Naive thymus-derived CD4-positive, alpha-beta T cell (primary cell): ENCODE measurements around the gene PTK6. TPM values are rescaled to one million over a fixed set of nuclear protein-coding genes. Genes with fewer than 3 reads are reported as not detected.
A peak's percentile ranks its signal among the peaks of the same experiment; 100 is the strongest.

ENCODE experiments used
- ATAC-seq: fragments of 150-1000 bp; cut with Tn5 transposase; 2 replicates; pipeline ENCODE4 v1.10.0; 2021; ENCODE audit warnings: mild to moderate bottlenecking, moderate library complexity
- CTCF ChIA-PET: fragments of 350-600 bp; sonication (Branson Sonifier 250); formaldehyde crosslinking; loops from one replicate; lab custom pipeline; 2021; ENCODE audit warnings: antibody characterized with exemption; lab: Charles Lee
- POLR2A ChIA-PET: fragments of 350-600 bp; sonication (Branson Sonifier 250); formaldehyde crosslinking; loops from one replicate; lab custom pipeline; 2021; ENCODE audit warnings: antibody characterized with exemption, inconsistent platforms; lab: Charles Lee
- DNase-seq, 9 donors: peaks; one replicate each; pipeline versions ENCODE4 v3.0.0 to v3.0.0-alpha.2; 2020 to 2022; ENCODE audit warnings: mixed read lengths in 1 of 9
- H3K27ac ChIP-seq: one replicate; pipeline ENCODE4 v1.7.0; 2013; ENCODE audit warnings: mild to moderate bottlenecking, low read depth, low read length, moderate library complexity
- H3K27me3 ChIP-seq, 2 donors: one replicate each; pipeline ENCODE4 v1.7.0; 2013; ENCODE audit warnings: low read length in 2 of 2, mild to moderate bottlenecking in 2 of 2, moderate library complexity in 2 of 2; ENCODE audit not compliant: control insufficient read depth in 2 of 2, insufficient read depth in 2 of 2
- H3K36me3 ChIP-seq, 3 experiments: 1 replicate in 2 of 3; 2 replicates in 1 of 3; pipeline ENCODE4 v1.7.0; 2013; ENCODE audit warnings: low read length in 3 of 3, mild to moderate bottlenecking in 3 of 3, moderate library complexity in 1 of 3; ENCODE audit not compliant: insufficient read depth in 3 of 3, control insufficient read depth in 2 of 3
- H3K4me1 ChIP-seq, 2 donors: one replicate each; pipeline ENCODE4 v1.7.0; 2013; ENCODE audit warnings: low read length in 2 of 2, mild to moderate bottlenecking in 2 of 2, moderate library complexity in 1 of 2; ENCODE audit not compliant: control insufficient read depth in 2 of 2, insufficient read depth in 2 of 2
- H3K4me3 ChIP-seq: 2 replicates; pipeline ENCODE4 v1.7.0; 2013; ENCODE audit warnings: mild to moderate bottlenecking, low read length
- H3K9me3 ChIP-seq, 3 experiments: 1 replicate in 2 of 3; 2 replicates in 1 of 3; pipeline ENCODE4 v1.7.0; 2013; ENCODE audit warnings: low read length in 3 of 3; ENCODE audit not compliant: control insufficient read depth in 2 of 3
- H3K27ac Mint-ChIP-seq, 9 donors: one replicate each; pipeline ENCODE4 v1.8.0; 2020 to 2022; ENCODE audit warnings: mixed read lengths in 9 of 9, mild to moderate bottlenecking in 8 of 9, moderate library complexity in 5 of 9, inconsistent platforms in 2 of 9
- H3K27me3 Mint-ChIP-seq, 5 donors: one replicate each; pipeline ENCODE4 v1.8.0; 2021 to 2022; ENCODE audit warnings: mixed read lengths in 5 of 5, mild to moderate bottlenecking in 1 of 5
- H3K36me3 Mint-ChIP-seq, 5 donors: one replicate each; pipeline ENCODE4 v1.8.0; 2020 to 2022; ENCODE audit warnings: mixed read lengths in 5 of 5, mild to moderate bottlenecking in 3 of 5, inconsistent platforms in 1 of 5
- H3K4me1 Mint-ChIP-seq, 7 donors: one replicate each; pipeline ENCODE4 v1.8.0; 2020 to 2022; ENCODE audit warnings: mixed read lengths in 7 of 7, mild to moderate bottlenecking in 3 of 7, inconsistent platforms in 1 of 7
- H3K4me3 Mint-ChIP-seq, 10 donors: one replicate each; pipeline ENCODE4 v1.8.0; 2020 to 2022; ENCODE audit warnings: mild to moderate bottlenecking in 10 of 10, mixed read lengths in 10 of 10, moderate library complexity in 6 of 10, inconsistent platforms in 2 of 10
- H3K9me3 Mint-ChIP-seq, 11 donors: one replicate each; pipeline ENCODE4 v1.8.0; 2020 to 2022; ENCODE audit warnings: mixed read lengths in 11 of 11, mild to moderate bottlenecking in 4 of 11, inconsistent platforms in 1 of 11, moderate library complexity in 1 of 11
- intact Hi-C, 2 donors: fragments of 100-400 bp; cut with micrococcal nuclease; formaldehyde crosslinking; loops; one replicate each; pipeline ENCODE4 v1.15.1; 2023
- polyA plus RNA-seq, 2 donors: library from polyadenylated mRNA; unstranded; fragments of 300-500 nt; fragmentation: Illumina TruSeq; gene quantifications; one replicate each; pipeline ENCODE4 v1.2.3, GENCODE V29; 2021
- total RNA-seq, 6 experiments: library from RNA in 5 of 6; stranded (reverse) in 5 of 6; gene quantifications; 1 replicate in 5 of 6; 2 replicates in 1 of 6; pipeline ENCODE4 v1.2.3 and lab custom pipeline; 2021 to 2026

The PTK6 gene
- total and polyA plus RNA-seq, 7 experiments from 2014 or later: 0.07 to 0.96 (median 0.40) TPM; not detected in 1

- no peak overlapping the region for H3K4me3 ChIP-seq
- ATAC-seq (no peak), DNase-seq (no peak)
- H3K9me3 ChIP-seq: no peaks in the 10 kb centered on the region
- intact Hi-C loops: no loop called here
- Mint-ChIP-seq H3K27ac (no peak overlapping the region), H3K4me3 (no peak overlapping the region), H3K4me1 (peaks cover 0 to 5% (median 0%) of the 10 kb centered on the region in 7 donors), H3K36me3 (peaks cover 0 to 15% (median 4%) of the 10 kb centered on the region in 5 donors), H3K9me3 (peaks cover 0 to 2% (median 0%) of the 10 kb centered on the region in 11 donors), H3K27me3 (no peaks in the 10 kb centered on the region)
- H3K36me3 ChIP-seq: peaks cover 0 to 43% (median 3%) of the 10 kb centered on the region in 3 experiments
- no peak overlapping the region for H3K27ac ChIP-seq
- no peaks in the 10 kb centered on the region for H3K27me3 ChIP-seq
- H3K4me1 ChIP-seq: peaks cover 0 to 5% of the 10 kb centered on the region in 2 donors
- ChIA-PET POLR2A (no interaction called here), CTCF (no interaction called here)
These were observed 21.8 kb upstream of the PTK6 start for GRCh38 chr20:63558804-63559484.

- Mint-ChIP-seq H3K27me3 (peaks cover 0 to 2% (median 0%) of the 10 kb centered on the region in 5 donors), H3K4me1 (peaks cover 3 to 12% (median 7%) of the 10 kb centered on the region in 7 donors), H3K36me3 (peaks cover 0 to 15% (median 4%) of the 10 kb centered on the region in 5 donors), H3K4me3 (peak overlapping the region in 1 of 10 donors; percentile 16), H3K27ac (peak overlapping the region in 2 of 9 donors; percentile 43 to 79), H3K9me3 (peaks cover 0 to 2% (median 0%) of the 10 kb centered on the region in 11 donors)
- ChIA-PET CTCF (no interaction called here), POLR2A (interaction anchor here (0.9 to 1.2 kb wide), 5 partner anchors 14 to 67 kb away, joined by 3 to 4 read pairs (median 3); partner anchors contain the start of gene PPDPF)
- H3K36me3 ChIP-seq: peaks cover 0 to 28% (median 3%) of the 10 kb centered on the region in 3 experiments
- no peaks in the 10 kb centered on the region for H3K27me3 ChIP-seq
- H3K27ac ChIP-seq: no peak overlapping the region
- no peak for ATAC-seq
- H3K9me3 ChIP-seq: no peaks in the 10 kb centered on the region
- H3K4me1 ChIP-seq: peaks cover 8 to 16% of the 10 kb centered on the region in 2 donors
- H3K4me3 ChIP-seq: no peak overlapping the region
- DNase-seq: no peak
- intact Hi-C loops: no loop called here
These were observed 20.3 kb upstream of the PTK6 start for GRCh38 chr20:63557481-63557891.

GRCh38 chr20:63556873-63557478 is 19.8 kb upstream of the PTK6 start:
- no peaks in the 10 kb centered on the region for H3K9me3 ChIP-seq
- peak overlapping the region in 1 of 10 donors; percentile 16 for H3K4me3 Mint-ChIP-seq
- no peak overlapping the region for H3K27ac ChIP-seq
- ATAC-seq (no peak), DNase-seq (no peak)
- H3K4me1 Mint-ChIP-seq: peaks cover 8 to 15% (median 12%) of the 10 kb centered on the region in 7 donors
- POLR2A ChIA-PET: interaction anchor here (0.9 to 1.2 kb wide), 5 partner anchors 14 to 68 kb away, joined by 3 to 4 read pairs (median 3); partner anchors contain the start of gene PPDPF
- CTCF ChIA-PET: no interaction called here
- H3K36me3 ChIP-seq: peaks cover 0 to 23% (median 3%) of the 10 kb centered on the region in 3 experiments
- H3K9me3 Mint-ChIP-seq: peaks cover 0 to 2% (median 0%) of the 10 kb centered on the region in 11 donors
- peaks cover 0 to 15% (median 4%) of the 10 kb centered on the region in 5 donors for H3K36me3 Mint-ChIP-seq
- H3K4me1 ChIP-seq: peaks cover 13 to 21% of the 10 kb centered on the region in 2 donors
- peaks cover 0 to 3% (median 0%) of the 10 kb centered on the region in 5 donors for H3K27me3 Mint-ChIP-seq
- intact Hi-C loops: no loop called here
- no peaks in the 10 kb centered on the region for H3K27me3 ChIP-seq
- H3K27ac Mint-ChIP-seq: peak overlapping the region in 2 of 9 donors; percentile 43 to 79
- no peak overlapping the region for H3K4me3 ChIP-seq

GRCh38 chr20:63555661-63556381 is 18.6 kb upstream of the PTK6 start:
- CTCF ChIA-PET: interaction anchor here (0.6 kb wide), 1 partner anchor 32 kb away, joined by 3 read pairs; no protein-coding TSS in a partner anchor
- Mint-ChIP-seq H3K27me3 (peaks cover 0 to 6% (median 0%) of the 10 kb centered on the region in 5 donors), H3K4me3 (peak overlapping the region in 1 of 10 donors; percentile 76), H3K27ac (peak overlapping the region in 1 of 9 donors; percentile 26), H3K9me3 (peaks cover 0 to 2% (median 0%) of the 10 kb centered on the region in 11 donors), H3K4me1 (peaks cover 9 to 18% (median 12%) of the 10 kb centered on the region in 7 donors), H3K36me3 (peaks cover 0 to 15% (median 4%) of the 10 kb centered on the region in 5 donors)
- H3K27ac ChIP-seq: no peak overlapping the region
- no peak overlapping the region for H3K4me3 ChIP-seq
- no peaks in the 10 kb centered on the region for H3K27me3 ChIP-seq
- H3K9me3 ChIP-seq: no peaks in the 10 kb centered on the region
- peaks cover 0 to 12% (median 0%) of the 10 kb centered on the region in 3 experiments for H3K36me3 ChIP-seq
- H3K4me1 ChIP-seq: peaks cover 13 to 21% of the 10 kb centered on the region in 2 donors
- no peak for DNase-seq
- POLR2A ChIA-PET: interaction anchor here (1.0 to 1.2 kb wide), 2 partner anchors 35 to 86 kb away, joined by 3 to 5 read pairs; partner anchors contain the start of gene PPDPF
- ATAC-seq: no peak
- intact Hi-C loops: no loop called here

GRCh38 chr20:63554361-63555278 is 17.4 kb upstream of the PTK6 start:
- ChIA-PET CTCF (interaction anchor here (0.6 kb wide), 1 partner anchor 432 kb away, joined by 3 read pairs; no protein-coding TSS in a partner anchor), POLR2A (interaction anchor here (1.2 to 1.6 kb wide), 3 partner anchors 13 to 87 kb away, joined by 4 to 10 read pairs (median 5); no protein-coding TSS in a partner anchor)
- Mint-ChIP-seq H3K27ac (peak overlapping the region in 4 of 9 donors; percentile 56 to 79 (median 66)), H3K27me3 (peaks cover 0 to 14% (median under 1%) of the 10 kb centered on the region in 5 donors), H3K9me3 (no peaks in the 10 kb centered on the region), H3K4me1 (peaks cover 9 to 18% (median 13%) of the 10 kb centered on the region in 7 donors), H3K36me3 (peaks cover 0 to 10% (median 0%) of the 10 kb centered on the region in 5 donors), H3K4me3 (peak overlapping the region in 9 of 10 donors; percentile 46 to 87 (median 76))
- Histone ChIP-seq H3K27me3 (no peaks in the 10 kb centered on the region), H3K4me3 (no peak overlapping the region), H3K36me3 (no peaks in the 10 kb centered on the region), H3K4me1 (peaks cover 13 to 21% of the 10 kb centered on the region in 2 donors), H3K9me3 (no peaks in the 10 kb centered on the region), H3K27ac (peak overlapping the region; percentile 63)
- DNase-seq (peak in 1 of 9 donors; percentile 20), ATAC-seq (no peak)
- intact Hi-C loops: no loop called here
